Measurements from ENCODE around the gene ARHGAP22. TPM values are rescaled to one million over a fixed set of nuclear protein-coding genes. Genes with fewer than 3 reads are reported as not detected.

Gene ARHGAP22
- total RNA-seq, 1 experiment from 2014 or later, result 0.10 TPM

- no peak for DNase-seq (ENCODE audit: low spot score)
Observed at GRCh38 chr10:48399056-48399541, 205.8 kb downstream of the ARHGAP22 start.

- DNase-seq (ENCODE audit: low spot score), result no peak
Observed at GRCh38 chr10:48398261-48398660, 206.6 kb downstream of the ARHGAP22 start.

Small RNA genes lying within 50 kb of the gene (small RNA-seq; reads per million reads assigned to genes)
- not detected for gene AC016397.1

Other genes starting within 250 kb of the ARHGAP22 start
- gene WDFY4, start 79.8 kb upstream of the ARHGAP22 start, total RNA-seq (2014; rRNA removed; shearing (Covaris generic)), result 0.10 TPM in 1 of 2 replicates, not detected in the other